Left renal cortex interstitium (tissue), 4 donors: ENCODE data around the gene CD247. TPM values are rescaled to one million over a fixed set of nuclear protein-coding genes. Genes with fewer than 3 reads are reported as not detected.

Experiments
- DNase-seq, 4 donors: peaks; one replicate each; pipeline ENCODE4 v3.0.0-alpha.2; 2013; ENCODE audit warnings: low read depth in 4 of 4, low spot score in 2 of 4, missing footprints in 1 of 4
- polyA plus RNA-seq, 4 donors: library from polyadenylated mRNA; unstranded; fragments of 120-200 nt; gene quantifications; one replicate each; pipeline ENCODE4 v1.2.1, GENCODE V29; 2013; ENCODE audit not compliant: insufficient read length in 4 of 4

CD247 gene
- polyA plus RNA-seq, 4 donors = 0.40 to 0.89 (median 0.51) TPM

DNA sequence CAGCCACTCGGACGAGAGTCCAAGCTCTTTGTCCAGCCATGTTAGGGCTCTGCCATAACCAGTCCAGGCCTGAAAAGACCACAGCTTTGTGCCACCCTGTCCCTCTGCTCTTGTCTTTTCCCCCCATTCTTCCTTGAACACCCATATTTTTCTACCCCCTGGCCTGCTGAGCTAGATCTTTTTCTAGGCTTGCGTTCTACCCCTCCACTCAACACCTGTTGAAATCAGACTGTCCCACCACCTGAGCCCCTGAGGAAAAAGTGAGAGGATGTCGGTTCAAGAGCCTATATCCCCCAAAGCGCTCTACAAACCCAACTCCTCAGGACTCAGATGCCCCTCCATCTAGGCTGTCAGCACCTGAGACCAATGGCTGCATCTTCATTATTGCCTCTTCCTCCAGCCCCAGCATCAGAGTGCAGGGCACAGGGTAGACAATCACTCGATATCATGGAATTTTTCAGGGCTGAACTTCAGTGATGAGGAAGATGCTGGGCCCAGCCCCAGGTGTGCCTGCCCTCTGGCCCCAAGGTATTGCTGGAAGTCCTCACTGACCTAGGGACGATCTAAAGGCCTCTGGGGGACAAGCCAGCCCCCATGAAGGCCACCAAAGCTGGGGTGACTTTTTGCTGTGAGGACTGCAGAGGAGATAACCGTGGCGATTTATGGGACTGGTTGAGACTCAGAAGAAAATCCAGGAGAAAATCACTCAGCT lies 75.3 kb downstream of the CD247 start:
- no peak for DNase-seq

DNA sequence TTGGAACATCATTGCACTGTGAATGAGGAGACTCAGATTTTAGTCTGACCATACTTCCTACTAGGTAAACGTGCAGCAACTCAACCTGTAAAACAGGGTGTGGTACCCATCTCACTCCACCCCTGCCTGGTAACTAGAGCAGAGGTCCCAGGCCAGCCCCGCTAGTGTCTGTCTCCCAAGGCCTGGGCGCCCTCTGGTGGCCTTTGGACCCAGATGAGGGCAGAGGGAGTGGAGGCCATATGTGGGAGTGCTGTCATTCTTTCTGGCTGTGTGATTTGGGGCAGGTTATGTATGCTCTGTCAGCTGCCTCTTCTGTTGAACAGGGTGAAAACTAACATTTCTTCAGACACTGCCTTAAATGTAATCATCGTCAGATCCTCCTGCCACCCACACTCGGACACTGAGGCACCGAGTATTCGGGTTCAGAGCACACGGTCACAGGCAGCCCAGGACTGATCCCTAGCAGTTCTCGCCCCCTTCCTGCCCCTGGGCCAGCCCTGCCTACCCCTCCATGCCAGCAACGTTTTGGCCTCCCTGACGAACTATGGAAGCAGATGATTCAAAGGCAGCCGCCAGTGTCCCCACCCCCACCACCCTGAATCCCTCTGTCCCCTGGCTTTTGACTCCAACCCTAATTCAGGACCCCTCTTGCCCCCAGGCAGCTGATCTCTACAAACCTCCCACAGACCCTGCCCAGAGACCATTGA lies 76.0 kb downstream of the CD247 start:
- peak in 1 of 4 donors; percentile 42 for DNase-seq

DNA sequence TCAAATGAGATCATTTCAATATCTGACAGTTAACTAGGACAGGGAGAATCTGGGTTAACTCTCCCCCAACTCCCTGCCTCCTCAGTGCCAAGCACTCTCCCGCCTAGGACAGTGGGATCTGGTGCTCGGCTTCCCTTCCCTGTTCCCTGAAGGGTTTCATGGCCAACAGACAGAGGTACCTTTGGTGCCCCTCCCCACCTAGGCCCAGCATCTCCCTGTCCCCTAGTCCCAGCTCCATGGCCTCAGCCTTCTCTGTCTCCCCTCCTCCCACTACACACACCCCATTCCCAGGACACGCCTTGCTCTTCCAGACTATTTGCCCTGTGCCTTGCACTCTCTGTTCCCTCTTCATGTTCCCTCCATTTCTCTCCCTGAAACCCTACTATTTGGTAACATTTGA lies 77.1 kb downstream of the CD247 start:
- no peak for DNase-seq

DNA sequence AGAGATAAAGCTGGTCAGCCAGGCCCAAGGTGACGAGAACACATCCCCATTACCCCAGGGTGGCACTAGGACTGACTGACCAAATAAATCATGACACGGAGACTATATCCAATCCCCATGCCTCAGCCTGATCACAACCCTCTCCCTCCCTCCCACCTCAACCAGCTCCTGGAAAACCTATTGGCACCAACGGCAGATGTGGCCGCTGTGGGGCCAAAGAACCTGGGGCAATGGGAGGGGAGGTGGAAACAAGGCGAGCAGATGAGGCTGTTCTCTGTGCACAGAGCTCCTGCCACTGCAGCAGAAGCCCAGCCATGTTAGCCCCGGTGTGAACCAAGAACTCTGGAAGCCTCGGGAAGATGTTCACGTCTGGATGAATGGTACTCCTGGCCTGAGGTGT lies 77.6 kb downstream of the CD247 start:
- no peak for DNase-seq

DNA sequence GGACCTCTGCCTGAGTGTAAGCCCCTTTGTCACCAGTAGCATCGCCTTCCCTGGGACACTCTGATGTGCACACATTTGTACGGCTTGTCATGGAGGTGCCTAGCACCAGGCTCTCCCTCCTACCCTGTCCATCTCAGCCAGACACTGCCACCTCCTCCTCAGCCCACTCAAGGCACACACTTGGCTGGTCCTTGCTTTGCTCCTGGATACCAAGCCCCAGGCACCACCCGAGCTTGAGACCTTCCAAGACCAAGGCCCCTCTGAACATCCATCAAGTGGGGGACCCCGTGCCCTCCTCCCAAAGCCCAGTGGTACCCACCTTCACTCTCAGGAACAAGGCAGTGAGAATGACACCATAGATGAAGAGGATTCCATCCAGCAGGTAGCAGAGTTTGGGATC lies 78.0 kb downstream of the CD247 start:
- no peak for DNase-seq

DNA sequence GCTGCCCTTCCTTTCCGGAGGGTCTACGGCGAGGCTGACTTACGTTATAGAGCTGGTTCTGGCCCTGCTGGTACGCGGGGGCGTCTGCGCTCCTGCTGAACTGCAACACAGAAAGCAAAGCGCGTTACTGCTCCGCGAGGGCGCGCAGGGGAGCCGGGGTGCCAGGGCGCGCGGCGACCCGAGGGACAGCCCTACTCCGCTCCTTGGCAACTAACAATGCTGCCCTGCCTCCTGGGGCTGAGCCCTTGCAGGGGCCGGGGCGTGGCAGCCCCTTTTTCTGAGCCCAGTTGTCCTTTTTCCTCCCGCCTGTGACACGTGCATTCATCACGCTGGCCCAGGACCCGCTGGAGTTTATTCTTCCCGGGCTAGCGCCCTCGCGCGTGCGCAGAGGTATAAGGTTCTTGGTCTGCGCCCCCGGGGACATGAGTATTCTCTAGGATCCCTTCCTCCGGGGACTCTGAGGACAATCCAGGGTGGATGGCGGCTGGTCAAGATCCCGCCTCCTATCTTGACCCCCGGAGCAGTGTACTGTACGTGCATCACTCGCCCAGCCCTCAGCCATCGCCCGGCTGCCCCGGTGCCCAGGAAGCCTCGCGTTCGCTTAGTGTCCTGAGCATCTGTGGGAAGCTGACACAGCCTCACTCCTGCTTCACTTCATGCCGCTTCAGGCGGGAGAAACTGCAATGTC lies 78.9 kb downstream of the CD247 start:
- DNase-seq = peak in 2 of 4 donors; percentile 41 to 51

DNA sequence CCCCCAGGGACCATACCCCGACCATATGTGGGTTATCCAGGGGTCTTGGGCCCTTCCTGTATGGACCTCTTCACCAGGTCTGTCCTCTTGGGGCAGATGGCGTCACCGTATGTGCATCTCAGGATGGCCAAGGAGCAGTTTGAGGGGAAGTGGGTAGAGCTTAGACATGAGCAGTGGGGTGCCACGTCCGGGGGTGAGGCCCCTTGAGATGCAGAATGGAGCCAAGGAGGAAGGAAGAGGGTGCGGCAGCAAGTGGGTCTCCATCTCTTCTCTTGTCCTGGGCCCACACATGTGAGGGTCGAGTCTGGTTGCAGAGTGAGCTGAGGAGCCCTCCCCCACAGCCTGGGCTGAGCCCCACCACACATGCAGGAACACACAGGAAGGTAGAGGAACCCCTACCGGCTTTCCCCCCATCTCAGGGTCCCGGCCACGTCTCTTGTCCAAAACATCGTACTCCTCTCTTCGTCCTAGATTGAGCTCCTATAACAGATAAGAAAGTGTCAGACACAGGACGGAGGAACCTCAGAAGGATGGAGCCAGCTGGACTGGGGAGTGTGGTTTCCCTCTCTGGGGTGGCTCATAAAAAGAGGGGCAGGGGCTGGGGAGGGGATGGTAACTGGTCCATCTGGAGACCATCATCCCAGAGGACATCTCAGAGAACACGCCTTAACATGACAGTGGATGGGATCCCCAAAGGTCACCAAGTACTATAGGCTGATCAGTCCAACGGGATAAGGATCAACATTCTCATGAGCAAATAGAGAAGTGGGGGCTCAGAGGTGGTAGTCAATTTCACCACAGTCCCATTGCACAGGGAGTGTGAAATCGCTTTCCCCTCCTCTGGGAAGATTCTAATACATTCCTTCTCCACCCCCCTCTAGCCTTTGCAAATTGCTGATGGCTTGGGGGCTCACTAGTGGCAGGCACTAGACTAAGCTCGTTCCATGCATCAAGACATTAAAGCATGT lies 79.9 kb downstream of the CD247 start:
- no peak for DNase-seq

DNA sequence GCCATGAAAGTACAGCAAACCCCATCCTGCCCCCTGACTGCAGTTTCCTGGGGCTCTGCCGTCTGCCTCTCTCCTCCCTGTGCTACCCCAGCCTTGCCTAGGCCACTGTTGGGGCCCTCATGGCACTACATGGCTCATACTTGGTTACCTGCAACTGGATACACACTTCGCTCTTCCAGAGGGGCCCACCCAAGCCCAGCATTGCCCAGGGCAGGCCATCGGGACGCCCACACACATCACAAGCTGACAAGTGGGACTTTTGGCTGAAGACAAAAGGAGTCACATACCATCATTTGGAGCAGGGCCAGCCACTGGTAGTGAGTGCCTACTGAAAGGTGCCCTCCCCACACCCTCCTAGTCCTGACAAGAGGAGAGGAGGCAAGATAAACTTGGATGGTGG lies 82.8 kb downstream of the CD247 start:
- no peak for DNase-seq

DNA sequence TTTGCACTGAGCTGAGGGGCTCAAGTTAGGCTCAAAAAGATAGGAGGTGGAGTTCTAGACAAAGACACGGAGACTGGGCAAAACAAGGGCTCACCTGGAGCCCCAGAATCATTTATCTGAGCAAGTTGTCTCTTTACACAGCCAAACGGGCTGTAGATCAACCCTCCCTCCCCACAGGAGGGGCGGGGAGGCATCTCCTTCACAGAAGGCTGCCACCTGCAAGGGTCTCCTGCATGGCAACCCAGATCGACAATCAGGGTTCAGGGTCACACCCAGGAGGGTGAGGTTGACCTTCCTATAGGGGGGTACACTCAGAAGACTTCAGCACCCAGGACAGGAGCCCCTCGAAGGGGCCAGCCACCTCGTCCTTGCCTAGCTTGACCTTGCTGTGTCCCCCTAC lies 84.0 kb downstream of the CD247 start:
- DNase-seq = no peak

DNA sequence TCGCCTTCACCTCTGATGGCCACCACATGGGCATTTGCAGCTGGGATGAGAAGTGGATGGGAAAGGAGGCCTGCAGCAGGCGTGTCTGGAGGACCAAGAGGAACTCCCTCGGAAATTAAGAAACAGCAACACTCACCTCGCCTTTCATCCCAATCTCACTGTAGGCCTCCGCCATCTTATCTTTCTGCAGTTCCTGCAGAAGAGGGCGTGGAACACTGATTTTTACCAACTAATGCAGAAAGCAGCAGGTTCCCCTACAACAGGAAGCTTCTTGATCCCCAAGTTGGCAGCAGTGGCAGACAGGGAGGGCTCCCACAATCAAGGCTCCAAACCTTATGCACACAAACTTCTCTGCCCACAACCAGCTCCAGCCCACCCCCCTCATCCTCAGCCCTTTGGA lies 84.4 kb downstream of the CD247 start:
- DNase-seq = no peak

DNA sequence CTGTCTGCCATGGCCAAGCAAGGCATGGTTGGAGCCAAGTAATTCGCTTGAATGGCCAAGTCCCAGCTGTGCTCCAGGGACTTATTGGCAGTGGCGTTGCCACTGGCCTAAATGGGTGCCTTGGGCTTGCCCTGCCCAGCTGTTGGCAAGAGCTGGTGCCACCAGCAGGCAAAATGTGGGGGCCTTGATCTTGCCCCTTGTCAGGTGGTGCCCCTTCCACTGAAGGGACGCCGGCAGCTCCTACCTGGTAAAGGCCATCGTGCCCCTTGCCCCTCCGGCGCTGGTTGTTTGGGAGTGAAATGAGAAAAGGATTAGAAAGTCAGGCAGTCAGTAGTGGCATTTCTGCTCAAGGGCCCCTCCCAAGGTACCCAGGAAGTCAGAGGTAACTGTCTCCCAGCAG lies 85.5 kb downstream of the CD247 start:
- DNase-seq = no peak

DNA sequence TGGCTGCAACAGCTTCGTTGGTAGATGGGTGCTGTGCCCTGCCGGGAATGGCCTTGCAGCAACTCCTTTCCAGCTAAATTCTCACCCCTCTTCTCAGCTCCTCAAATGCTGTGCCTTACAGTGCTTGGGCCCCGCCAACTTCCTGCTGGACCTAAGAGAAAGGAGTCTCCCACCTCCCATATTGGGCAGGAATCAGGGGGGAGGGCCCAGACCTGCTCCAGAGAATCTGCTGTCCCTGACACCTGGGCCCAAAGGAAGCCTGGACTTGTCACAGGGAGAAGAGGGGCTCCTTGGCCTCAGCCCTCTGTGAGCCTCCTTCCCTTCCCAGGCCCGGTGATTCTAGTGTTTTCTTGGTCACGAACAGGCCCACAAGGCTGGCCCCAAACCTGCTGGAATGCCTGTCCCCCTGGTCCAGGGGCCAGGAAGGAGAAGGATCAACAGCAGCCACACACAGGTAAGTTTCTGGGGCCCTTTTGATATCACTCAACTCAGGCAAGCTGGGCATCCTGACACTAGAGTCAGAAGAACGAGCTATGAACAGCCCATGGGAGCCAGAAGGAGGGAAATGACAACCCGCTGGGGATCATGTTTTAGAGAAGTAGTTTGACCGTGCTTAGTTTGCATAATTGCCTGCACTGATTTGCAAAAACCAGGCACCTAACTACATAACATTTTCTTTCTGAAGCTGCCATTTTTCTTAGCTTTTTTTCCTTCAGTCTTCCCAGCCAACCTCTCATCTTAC lies 86.2 kb downstream of the CD247 start:
- no peak for DNase-seq

DNA sequence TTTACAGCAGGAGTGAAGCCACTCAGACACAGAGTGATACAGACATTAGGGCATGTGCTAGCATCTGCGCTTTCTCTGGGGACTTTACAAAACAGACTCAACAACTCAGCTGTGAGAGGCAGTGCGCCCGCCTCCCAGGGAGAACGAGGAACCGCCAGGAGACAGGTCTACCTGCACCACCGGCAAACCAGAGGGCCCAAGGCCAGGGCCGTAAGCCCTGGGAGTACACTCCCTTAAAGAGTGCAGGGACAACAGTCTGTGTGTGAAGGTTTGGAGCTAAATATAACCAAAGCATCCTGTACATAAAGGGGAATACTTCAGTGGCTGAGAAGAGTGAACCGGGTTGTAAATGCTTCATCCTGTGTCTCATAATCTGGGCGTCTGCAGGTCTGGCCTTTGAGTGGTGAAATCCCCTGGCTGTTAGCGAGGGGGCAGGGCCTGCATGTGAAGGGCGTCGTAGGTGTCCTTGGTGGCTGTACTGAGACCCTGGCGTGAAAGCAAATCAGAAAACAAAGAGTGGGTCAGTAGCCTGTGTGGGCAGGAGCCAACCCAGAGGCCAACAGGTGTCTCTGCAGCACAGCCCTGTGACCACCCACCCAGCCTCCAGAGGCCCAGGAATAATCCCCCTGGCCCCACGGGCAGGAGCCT lies 86.9 kb downstream of the CD247 start:
- DNase-seq = no peak

DNA sequence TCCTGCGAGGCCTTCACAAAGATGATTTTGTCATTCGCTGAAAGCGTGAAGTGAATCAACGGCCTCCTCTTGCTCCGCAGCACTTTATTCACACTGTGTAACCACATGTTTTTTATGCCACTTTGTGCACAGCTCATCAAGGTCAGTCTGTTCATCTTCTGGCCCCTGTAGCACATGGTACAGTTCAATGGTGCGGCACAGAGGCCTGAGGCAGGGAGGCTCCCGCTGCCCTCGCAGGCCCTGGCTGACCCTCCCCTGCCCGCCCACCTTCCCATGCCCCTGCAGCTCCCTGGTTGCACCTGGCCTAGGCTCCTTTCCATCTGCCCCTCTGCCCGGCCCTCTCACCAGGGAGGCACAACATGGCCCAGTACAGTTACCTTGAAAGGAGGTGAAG lies 87.5 kb downstream of the CD247 start:
- DNase-seq = no peak

DNA sequence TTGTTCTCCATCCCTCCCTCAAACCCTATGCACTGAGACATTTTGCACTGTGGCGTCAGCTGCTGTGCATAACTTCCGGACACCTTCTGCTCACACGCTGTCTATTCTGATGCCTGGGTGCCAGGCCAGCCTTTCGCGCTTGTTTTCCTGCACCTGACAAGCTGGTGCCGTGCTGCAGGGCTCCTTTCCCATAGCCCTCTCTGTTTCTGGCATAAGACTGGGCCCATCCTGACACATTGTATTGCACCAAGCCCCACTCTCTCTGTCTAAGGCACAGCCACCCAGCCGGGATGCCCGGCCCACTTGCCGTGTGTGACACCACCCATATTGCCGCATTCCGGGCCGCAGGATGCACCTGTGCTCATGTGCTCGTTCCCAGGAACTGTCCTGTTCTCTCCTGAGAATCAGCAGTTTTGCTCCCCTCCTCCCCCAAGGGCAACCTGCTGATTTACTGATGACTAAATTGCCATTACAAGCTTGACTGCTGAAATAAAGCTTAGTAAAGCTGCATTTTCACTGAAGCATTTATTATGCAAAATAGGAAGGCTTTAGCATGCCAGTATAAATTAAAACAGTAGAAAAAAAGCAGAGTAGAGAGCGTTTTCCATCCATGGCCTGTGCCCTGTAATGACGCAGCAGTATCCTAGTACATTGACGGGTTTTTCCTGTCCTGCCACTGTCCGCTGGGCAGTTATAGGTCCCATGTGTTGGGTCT lies 88.0 kb downstream of the CD247 start:
- no peak for DNase-seq

DNA sequence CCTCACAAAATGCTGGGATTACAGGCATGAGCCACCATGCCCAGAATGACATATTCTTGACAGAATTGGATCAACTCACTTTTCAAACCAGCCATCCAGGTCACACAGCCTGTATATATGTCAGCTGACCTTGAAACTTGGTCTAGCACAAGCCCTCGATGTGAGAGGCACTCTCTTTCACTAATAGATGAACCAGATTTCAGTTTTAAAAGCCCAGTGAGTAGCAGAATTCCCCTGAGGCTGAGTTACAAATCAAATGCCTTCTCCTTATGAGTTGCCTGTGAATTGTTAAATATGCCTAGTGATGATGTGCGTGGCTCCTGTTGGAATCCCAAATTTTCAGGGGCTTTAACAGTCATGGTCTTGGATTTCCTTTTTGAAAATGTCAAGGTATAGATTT lies 88.7 kb downstream of the CD247 start:
- no peak for DNase-seq

DNA sequence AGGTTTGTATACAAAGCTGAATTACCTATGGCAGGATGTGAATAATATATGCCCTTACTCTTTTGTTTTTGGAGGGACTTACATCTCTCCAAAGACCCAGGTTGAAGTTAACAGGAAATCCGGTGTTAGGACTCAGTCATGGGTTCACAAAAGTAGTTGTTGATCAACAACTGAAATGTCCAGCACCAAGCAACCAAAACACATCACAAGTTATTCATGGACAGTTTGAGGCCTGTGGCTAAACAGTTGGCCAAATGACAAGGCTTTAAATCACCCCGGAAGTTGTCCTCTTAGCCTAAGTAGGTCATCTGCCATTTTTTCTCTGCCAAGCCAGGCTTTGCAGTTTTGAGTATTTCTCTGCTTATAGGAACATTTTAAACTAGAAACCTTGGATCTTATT lies 89.9 kb downstream of the CD247 start:
- no peak for DNase-seq

DNA sequence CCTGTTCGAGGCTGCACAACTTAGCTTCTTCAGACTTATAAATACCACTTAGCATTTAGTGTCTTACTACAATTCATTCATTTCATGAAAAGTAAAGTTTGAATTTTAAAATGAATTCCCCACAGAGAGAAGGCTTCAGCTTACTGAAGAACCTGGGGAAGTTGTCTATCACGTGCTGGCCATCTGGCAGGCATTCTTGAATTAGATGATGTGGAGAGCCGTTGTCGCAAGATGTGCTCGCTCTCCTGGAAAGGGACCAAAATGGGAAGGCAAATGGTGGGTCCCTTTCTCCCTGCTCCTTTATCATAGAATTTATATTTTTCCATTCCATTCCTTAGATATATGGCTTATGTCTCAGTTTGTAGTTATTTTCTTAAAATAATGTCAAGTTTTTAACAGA lies 90.5 kb downstream of the CD247 start:
- DNase-seq = no peak

DNA sequence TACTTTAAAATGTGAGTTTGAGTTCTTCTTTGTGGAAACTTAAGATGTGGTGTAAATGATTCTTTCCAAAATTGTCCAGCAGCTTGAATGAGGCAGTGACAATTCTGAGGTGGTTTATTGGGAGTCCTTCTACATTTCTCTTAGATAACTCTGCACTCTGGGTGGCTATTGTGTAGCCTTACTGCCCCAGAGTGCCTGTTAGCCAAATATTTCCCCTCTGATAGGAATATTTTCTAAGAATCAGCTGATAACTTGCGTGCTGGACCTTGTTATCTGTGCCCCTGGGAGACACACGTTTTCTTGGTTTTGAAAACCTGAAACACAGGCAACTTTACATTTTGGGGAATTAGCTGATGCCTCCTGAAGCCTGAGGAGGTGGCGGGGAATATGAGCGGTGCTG lies 91.6 kb downstream of the CD247 start:
- no peak for DNase-seq
